ENCODE results near the gene TBC1D26.
"Not testable (repeated sequence)": the region's sequence is repeated elsewhere in the genome, so short reads cannot be mapped to it uniquely, and the experiment has no call there.

DNA sequence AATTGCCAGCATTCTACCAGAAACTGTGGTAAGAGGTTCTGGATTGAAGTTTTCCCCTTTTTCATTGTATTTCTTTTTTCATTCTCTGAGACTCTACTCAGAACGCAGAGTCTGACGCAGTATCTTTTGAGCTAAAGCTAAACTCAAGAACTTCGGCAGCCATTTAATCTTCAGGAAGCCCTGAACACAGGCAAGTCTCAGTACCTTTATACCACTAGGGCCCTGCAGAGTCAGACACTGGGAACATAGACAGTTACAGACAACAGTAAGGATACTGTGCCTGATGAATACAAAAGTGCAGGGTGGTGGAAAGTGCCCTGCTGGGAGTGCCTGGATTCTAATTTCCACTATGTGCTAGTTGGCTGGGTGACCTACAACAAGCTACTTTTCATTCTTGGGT is 48.9 kb upstream of the TBC1D26 start:
- TF ChIP-seq EP300 (conservative IDR thresholded peaks at IDR 0.05; ENCODE audit: poor library complexity, severe bottlenecking); CTCF (IDR thresholded peaks at IDR 0.05; ENCODE audit: poor library complexity, severe bottlenecking); RAD21 (conservative IDR thresholded peaks at IDR 0.05): not testable (repeated sequence)

All from neural cell (in vitro differentiated cells).